Inferior parietal cortex (tissue), 1 donor: ENCODE data around the gene GLS.

ENCODE experiments used
- DNase-seq: peaks from one replicate; pipeline ENCODE4 v3.0.0-alpha.2; 2016; ENCODE audit errors: extremely low spot score

The GLS gene

GRCh38 chr2:190887089-190887488 lies 6.5 kb downstream of the GLS start:
- DNase-seq = no peak

DNA sequence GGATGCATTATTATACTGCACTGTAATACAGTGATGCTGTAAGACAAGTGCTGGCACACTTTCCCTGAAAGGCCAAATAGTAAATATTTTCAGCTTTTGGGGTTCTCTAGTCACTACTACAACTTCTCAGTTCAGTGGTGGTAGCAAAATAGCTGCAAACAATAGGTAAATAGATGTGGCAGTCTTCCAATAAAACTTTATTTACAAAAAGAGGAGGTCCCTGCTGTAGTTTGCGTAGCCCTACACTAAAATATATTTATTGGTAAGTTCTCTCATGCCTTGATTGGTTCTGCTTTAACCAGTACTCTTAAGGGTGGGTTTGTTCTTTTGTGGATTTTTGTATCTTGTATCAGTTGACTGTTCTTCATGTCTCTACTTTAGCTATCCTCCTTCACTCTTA lies 7.8 kb downstream of the GLS start:
- DNase-seq = no peak

- DNase-seq = no peak
These were observed 8.7 kb downstream of the GLS start for GRCh38 chr2:190889175-190889943.

DNA sequence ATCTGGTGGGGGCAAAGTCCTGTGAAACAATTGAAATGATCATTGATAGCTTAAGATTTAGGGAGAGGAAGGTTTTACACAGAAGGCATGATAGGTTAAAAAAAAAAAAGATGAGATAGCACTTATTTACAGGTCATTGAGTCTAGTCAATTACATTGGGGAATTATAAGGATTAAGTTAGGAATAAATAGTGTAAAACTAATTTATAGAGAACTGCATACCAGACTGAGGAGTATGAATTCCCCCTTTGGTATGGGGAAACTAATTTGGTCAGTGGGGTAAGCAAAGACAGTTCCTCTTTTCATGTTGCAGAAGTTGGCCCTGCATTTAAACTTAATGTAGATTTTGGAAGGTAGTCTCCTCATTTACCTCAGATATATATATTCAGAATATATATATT lies 10.8 kb downstream of the GLS start:
- DNase-seq = no peak

- DNase-seq = no peak
These were observed 11.3 kb downstream of the GLS start for GRCh38 chr2:190891889-190892288.

- no peak for DNase-seq
These were observed 12.5 kb downstream of the GLS start for GRCh38 chr2:190893157-190893556.

DNA sequence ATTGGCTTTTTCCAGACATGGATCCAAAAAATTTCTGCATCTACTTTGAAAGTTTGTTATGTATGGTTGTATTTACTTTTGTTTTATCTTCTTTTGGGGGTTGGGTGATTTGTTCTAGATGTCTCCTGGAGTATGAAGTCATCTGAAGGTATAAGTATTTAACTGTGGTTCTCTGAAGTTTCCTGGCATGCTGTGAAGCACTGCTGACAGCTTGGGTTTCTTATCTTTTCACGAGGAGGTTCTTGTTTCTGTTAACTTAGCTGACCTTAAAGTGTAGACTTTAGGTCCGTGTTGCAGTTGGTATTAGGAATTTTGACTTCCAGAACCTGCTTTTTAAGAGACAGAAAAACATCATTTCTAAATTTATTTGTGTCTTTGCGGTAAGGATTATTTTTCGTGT lies 15.9 kb downstream of the GLS start:
- no peak for DNase-seq

DNA sequence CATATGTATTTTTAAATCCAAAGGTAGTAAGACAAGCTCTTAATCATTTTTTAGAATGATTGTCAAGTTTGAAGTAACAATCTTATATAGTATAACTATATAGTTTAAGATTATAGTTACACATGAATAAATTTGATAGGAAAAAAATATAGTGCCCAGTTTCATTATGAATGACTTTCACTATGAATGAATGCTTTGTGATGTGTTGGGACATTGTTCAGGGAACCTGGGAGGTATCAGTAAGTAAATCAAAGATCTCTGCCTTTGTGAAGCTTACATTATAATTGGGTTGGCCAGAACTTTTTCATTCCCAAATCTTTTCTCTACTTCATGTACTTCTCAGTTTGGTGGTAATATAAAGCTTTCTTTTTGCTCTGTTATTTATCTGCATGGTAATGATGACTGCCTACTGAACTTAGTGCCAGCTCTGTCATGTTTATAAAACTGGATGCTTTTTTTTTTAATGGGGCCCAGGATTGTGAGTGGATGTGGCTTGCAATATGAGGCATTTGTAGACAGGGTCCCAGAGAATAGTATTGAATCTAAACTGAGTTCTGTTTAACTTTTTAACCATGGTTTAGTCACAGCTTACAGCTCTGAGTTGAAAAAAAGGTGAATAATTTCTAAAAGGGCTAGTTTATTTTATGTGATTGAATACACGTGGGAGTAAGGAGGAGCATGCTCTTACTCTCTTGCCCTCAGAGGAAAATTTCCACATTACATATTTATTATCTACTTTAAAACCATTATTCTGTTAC lies 23.3 kb downstream of the GLS start:
- DNase-seq = no peak

DNA sequence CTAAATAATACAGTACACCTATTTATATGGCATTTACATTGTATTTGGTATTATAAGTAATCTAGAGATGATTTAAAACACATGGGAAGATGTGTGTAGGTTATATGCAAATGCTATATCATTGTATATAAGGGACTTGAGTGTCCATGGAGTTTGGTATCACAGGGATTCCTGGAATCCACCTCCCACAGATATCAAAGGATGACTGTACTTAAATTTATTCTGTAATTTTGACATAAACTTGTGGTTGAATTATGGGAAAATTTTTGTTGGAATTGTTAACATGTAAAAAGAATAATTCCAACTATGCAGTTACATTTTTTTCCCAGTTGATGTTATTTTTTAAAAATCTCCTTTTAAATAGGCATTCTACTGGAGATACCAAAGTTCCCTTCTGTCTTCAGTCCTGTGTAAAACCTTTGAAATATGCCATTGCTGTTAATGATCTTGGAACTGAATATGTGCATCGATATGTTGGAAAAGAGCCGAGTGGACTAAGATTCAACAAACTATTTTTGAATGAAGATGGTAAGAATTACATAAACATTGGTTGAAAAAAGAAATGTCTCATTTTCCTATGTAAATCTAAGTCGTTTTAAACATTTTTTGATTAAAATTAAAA lies 24.1 kb downstream of the GLS start:
- no peak for DNase-seq

GRCh38 chr2:190908532-190908931 lies 27.9 kb downstream of the GLS start:
- no peak for DNase-seq

- no peak for DNase-seq
These were observed 29.1 kb downstream of the GLS start for GRCh38 chr2:190909680-190910079.

GRCh38 chr2:190910341-190911136 lies 29.9 kb downstream of the GLS start:
- no peak for DNase-seq

DNA sequence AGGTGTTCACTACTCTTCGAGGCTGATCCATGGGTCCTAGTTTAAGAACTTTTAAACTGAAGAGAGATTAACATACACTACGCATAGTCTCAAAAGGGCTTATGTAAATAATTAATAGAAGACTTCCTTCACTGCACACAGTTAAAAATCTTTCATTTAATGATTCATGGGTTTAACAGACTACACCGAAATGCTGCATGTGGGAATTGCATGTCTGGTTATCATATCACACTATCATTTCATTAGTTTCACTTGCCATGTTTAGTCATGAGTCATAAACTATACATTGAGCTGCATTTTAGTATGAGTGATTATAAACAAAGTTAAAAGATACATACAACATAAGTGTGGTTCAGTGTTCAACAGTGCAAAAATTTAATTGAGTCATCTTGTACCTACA lies 31.2 kb downstream of the GLS start:
- DNase-seq = no peak

DNA sequence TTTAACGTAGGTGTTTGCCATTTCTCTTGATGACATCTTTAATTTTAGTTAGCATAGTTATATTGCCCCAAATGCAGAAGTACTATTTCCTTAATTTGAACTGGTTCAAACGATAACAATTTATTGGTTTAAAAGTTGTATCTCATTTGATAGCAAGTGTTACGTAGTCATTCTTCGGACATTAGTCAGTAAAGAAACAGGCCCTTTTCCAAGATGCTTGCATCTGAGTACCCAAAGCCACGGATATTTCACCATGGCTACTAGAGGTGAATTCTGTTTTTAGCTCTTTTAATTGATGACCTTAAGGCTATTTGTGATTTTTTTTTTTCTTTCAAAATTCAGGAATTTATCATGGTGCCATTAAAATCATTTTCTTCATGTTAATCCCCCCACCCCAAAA lies 32.1 kb downstream of the GLS start:
- DNase-seq = no peak

GRCh38 chr2:190913725-190914124 lies 33.1 kb downstream of the GLS start:
- no peak for DNase-seq

- no peak for DNase-seq
These were observed 36.2 kb downstream of the GLS start for GRCh38 chr2:190916829-190917228.

- no peak for DNase-seq
These were observed 39.5 kb downstream of the GLS start for GRCh38 chr2:190920085-190920484.

DNA sequence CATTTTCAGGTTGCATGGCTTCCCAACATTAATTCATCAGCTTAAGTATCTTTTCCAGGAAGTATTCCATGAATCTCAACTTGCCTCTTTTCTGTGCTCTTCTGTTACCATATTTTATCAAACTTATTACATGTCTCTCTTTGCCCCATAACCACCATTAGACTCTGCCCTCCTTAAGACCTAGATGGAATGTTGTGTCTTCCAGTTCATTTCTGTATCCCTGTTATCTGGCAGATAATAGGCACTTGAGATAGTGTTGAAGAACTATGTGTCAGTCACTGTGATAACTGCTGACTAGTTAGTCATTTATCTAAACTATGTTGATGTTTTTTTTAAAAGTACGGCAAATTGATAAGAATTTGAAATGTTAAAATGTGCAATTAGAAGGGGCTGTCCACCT lies 41.8 kb downstream of the GLS start:
- no peak for DNase-seq

GRCh38 chr2:190927301-190927700 lies 46.7 kb downstream of the GLS start:
- no peak for DNase-seq

DNA sequence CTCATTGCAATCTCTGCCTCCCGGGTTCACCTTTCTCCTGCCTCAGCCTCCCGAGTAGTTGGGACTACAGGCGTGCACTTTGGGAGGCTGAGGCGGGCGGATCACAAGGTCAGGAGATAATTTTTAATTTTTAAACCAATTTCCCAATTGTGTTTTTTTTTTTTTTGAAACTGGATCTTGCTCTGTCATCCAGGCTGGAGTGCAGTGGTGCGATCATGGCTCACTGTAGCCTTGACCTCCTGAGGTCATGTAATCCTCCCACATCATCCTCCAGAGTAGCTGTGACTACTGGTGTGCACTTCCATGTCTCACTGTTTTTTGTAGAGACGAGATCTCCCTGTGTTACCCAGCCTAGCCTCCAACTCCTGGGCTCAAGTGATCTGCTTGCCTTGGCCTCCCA lies 49.3 kb downstream of the GLS start:
- no peak for DNase-seq

- no peak for DNase-seq
These were observed 49.8 kb downstream of the GLS start for GRCh38 chr2:190930411-190930810.

GRCh38 chr2:190932514-190932913 lies 51.9 kb downstream of the GLS start:
- no peak for DNase-seq
